Activated naive CD4-positive, alpha-beta T cell treated with anti-CD3 and anti-CD28 coated beads for 36 hours (primary cell): Measurements from ENCODE around the gene ACAT1. TPM values are rescaled to one million over a fixed set of nuclear protein-coding genes. Genes with fewer than 3 reads are reported as not detected.
"Not testable (repeated sequence)": the region's sequence is repeated elsewhere in the genome, so short reads cannot be mapped to it uniquely, and the experiment has no call there.

Experiments used
- CTCF ChIA-PET: fragments of 350-600 bp; sonication (Branson Sonifier 250); formaldehyde crosslinking; loops from one replicate; lab custom pipeline; 2021; ENCODE audit warnings: antibody characterized with exemption; lab: Charles Lee
- DNase-seq: peaks from one replicate; pipeline ENCODE4 v3.0.0-alpha.2; 2020
- H3K27ac Mint-ChIP-seq: one replicate; pipeline ENCODE4 v1.8.0; 2021; ENCODE audit warnings: mild to moderate bottlenecking, mixed read lengths
- H3K27me3 Mint-ChIP-seq: one replicate; pipeline ENCODE4 v1.8.0; 2021; ENCODE audit warnings: low read depth, mixed read lengths
- H3K36me3 Mint-ChIP-seq: one replicate; pipeline ENCODE4 v1.8.0; 2021; ENCODE audit warnings: low read depth, mixed read lengths
- H3K4me1 Mint-ChIP-seq: one replicate; pipeline ENCODE4 v1.8.0; 2021; ENCODE audit warnings: low read depth, mixed read lengths
- H3K4me3 Mint-ChIP-seq: one replicate; pipeline ENCODE4 v1.8.0; 2021; ENCODE audit warnings: mild to moderate bottlenecking, moderate library complexity, mixed read lengths
- H3K9me3 Mint-ChIP-seq: one replicate; pipeline ENCODE4 v1.8.0; 2021; ENCODE audit warnings: mixed read lengths
- intact Hi-C: fragments of 100-400 bp; cut with micrococcal nuclease; formaldehyde crosslinking; loops from one replicate; pipeline ENCODE4 v1.15.1; 2023
- total RNA-seq, 2 experiments: library from RNA; stranded (reverse); gene quantifications; one replicate each; pipeline ENCODE4 v1.2.3, GENCODE V29; 2021

Gene ACAT1
- total RNA-seq, 2 experiments from 2014 or later = 54.9 to 55.0 TPM

DNA sequence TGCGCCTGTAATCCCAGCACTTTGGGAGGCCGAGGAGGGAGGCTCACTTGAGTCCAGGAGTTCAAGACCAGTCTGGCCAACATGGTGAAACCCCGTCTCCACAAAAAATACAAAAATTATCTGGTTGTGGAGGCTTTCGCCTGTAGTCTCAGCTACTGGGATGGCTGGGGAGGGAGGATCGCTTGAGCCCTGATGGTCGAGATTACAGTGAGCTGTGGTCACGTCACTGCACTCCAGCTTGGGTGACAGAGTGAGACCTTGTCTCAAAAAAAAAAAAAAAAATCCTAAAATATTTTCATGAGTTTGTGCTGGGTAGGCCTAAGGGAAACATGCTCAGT is 462 bp upstream of the ACAT1 start:
- H3K9me3 Mint-ChIP-seq, H3K27me3 Mint-ChIP-seq, DNase-seq, H3K36me3 Mint-ChIP-seq: not testable (repeated sequence)
- peak overlapping the region; percentile 16 for H3K27ac Mint-ChIP-seq
- intact Hi-C loops = loop anchor here (1.0 to 10.0 kb wide), 12 partner anchors 79 to 734 kb away; partner anchors contain the start of genes C11orf65, CUL5, EXPH5 and NPAT
- CTCF ChIA-PET = interaction anchor here (0.7 to 1.0 kb wide), 3 partner anchors 102 to 526 kb away, joined by 3 read pairs; partner anchors contain the start of gene ATM
- H3K4me1 Mint-ChIP-seq = peaks cover 36% of the 10 kb centered on the region
- peak overlapping the region; percentile 85 for H3K4me3 Mint-ChIP-seq

DNA sequence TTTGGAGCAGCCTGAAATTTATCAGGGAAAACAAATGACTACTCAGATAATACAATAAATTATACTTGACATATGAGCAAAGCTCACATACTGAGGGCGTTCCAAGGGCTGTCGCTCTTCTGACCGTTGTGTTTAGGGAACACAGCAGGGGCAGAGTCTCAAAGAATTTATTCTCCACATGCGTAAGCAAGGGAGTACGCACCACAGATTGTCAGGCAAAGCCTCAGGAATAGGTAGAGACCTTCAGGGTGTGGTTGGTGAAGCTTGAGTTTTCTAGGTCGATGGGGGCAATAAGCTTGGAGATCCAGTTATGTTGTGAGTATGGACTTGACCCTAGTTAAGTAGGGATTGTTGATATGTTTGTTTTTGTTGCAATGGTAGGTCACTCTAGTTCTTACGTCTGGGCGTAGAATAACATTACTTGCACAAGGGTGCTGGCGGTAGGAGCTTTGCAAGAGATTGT is 830 bp downstream of the ACAT1 start:
- intact Hi-C loops = loop anchor here (5.0 to 10.0 kb wide), 4 partner anchors 230 to 733 kb away; no protein-coding TSS in a partner anchor
- peak overlapping the region; percentile 85 for H3K4me3 Mint-ChIP-seq
- CTCF ChIA-PET = interaction anchor here (0.6 to 1.2 kb wide), 3 partner anchors 15 to 537 kb away, joined by 3 to 4 read pairs (median 3); no protein-coding TSS in a partner anchor

DNA sequence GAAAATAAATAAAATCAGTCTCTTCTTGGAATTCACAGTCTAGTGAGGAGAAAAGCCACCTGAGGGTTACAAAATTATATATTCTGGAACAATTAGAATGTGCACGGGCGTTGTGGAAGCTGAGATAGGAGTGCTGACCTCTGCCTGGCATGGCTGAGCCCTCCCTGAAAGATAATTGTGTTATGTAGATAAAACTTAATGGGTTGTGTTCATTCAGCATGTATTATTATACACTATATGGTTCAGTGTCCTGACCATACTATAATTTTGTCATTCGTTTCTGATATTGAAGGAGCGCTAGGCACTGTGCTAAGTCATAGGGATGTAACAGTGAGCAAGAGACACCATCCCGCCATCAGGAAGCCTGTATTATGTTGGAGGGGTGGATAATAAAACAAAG is 3.7 kb downstream of the ACAT1 start:
- Mint-ChIP-seq H3K27ac (no peak overlapping the region), H3K27me3 (no peaks in the 10 kb centered on the region), H3K4me3 (no peak overlapping the region), H3K9me3 (no peaks in the 10 kb centered on the region), H3K4me1 (peaks cover 37% of the 10 kb centered on the region), H3K36me3 (peaks cover 11% of the 10 kb centered on the region)
- intact Hi-C loops = loop anchor here (10.0 kb wide), 1 partner anchor 730 kb away; no protein-coding TSS in a partner anchor
- DNase-seq = no peak
- CTCF ChIA-PET = no interaction called here

More for the DNA sequence above, 830 bp downstream of the ACAT1 start:
- Mint-ChIP-seq H3K36me3 (peaks cover 8% of the 10 kb centered on the region), H3K9me3 (no peaks in the 10 kb centered on the region), H3K27ac (no peak overlapping the region), H3K27me3 (no peaks in the 10 kb centered on the region), H3K4me1 (peaks cover 40% of the 10 kb centered on the region)
- DNase-seq = no peak

DNA sequence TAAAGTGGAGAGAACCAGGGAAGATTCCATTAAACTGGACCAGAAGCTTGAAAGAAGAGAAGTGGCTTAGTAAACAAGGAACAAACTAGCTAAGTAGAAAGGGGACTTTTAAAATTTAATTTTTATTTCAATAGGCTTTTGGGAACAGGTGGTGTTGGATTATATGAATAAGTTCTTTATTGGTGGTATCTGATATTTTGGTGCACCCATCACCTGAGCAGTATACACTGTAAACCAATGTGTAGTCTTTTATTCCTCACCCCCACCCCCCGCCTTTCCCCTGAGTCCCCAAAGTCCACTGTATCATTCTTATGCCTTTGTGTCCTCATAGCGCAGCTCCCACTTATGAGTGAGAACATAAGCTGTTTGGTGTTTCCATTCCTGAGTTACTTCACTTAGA is 7.4 kb downstream of the ACAT1 start:
- intact Hi-C loops = loop anchor here (10.0 kb wide), 1 partner anchor 726 kb away; no protein-coding TSS in a partner anchor
- Mint-ChIP-seq H3K4me3 (no peak overlapping the region), H3K36me3 (peaks cover 15% of the 10 kb centered on the region), H3K27ac (no peak overlapping the region), H3K4me1 (peaks cover 20% of the 10 kb centered on the region), H3K27me3 (no peaks in the 10 kb centered on the region), H3K9me3 (no peaks in the 10 kb centered on the region)
- CTCF ChIA-PET = interaction anchor here (0.7 kb wide), 1 partner anchor 16 kb away, joined by 3 read pairs; no protein-coding TSS in a partner anchor
- no peak for DNase-seq

DNA sequence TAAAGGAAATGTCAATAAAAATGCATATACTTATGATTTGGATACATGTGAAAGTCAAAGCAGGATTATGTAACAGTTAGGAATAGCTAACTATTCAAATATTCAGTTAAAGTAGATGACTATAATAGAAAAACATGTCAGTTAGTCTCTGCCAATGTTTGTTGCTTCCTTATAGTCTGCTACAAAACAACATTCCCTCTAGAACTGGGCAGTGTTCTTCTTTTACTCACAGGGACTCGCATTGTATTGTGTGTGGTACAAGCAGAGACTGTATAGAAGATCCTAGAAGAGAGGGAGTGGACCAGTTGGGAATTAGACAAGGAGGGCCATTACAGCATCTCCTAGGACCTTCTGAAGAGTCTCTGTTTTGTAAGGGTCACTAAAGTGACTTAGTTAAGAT is 10.6 kb downstream of the ACAT1 start:
- H3K36me3 Mint-ChIP-seq = peaks cover 11% of the 10 kb centered on the region
- H3K4me1 Mint-ChIP-seq = peaks cover 17% of the 10 kb centered on the region
- H3K27me3 Mint-ChIP-seq = no peaks in the 10 kb centered on the region
- no peaks in the 10 kb centered on the region for H3K9me3 Mint-ChIP-seq
- CTCF ChIA-PET = interaction anchor here (1.6 kb wide), 1 partner anchor 533 kb away, joined by 3 read pairs; the partner anchor contains the start of gene DDX10
- no peak for DNase-seq
- H3K27ac Mint-ChIP-seq = no peak overlapping the region
- intact Hi-C loops = loop anchor here (10.0 kb wide), 1 partner anchor 567 kb away; the partner anchor contains the start of gene ALKBH8
- no peak overlapping the region for H3K4me3 Mint-ChIP-seq

DNA sequence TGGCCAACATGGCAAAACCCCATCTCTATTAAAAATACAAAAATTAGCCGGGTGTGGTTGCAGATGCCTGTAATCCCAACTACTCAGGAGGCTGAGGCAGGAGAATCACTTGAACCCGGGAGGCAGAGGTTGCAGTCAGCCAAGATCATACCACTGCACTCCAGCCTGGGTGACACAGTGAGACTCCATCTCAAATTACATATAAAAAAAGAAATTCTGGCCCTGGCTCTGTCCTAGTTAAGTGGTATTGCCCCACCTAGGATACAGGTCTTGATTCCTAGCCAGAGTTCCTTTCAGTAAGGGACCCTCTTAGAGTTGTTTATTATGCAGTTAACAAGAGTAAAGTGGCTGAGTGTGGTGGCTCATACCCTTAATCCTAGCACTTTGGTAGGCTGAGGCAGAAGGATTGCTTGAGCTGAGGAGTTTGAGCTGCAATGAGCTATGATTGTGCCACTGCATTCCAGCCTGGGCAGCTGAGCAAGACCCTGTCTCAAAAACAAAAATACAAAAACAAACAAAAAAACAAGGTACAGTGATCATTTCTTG is 11.7 kb downstream of the ACAT1 start:
- H3K27ac Mint-ChIP-seq, DNase-seq, H3K9me3 Mint-ChIP-seq, H3K27me3 Mint-ChIP-seq, H3K4me3 Mint-ChIP-seq: not testable (repeated sequence)
- CTCF ChIA-PET = interaction anchor here (1.6 kb wide), 1 partner anchor 532 kb away, joined by 3 read pairs; the partner anchor contains the start of gene DDX10
- intact Hi-C loops = loop anchor here (10.0 kb wide), 1 partner anchor 568 kb away; the partner anchor contains the start of gene ALKBH8
- peaks cover 22% of the 10 kb centered on the region for H3K4me1 Mint-ChIP-seq
- peaks cover 15% of the 10 kb centered on the region for H3K36me3 Mint-ChIP-seq

DNA sequence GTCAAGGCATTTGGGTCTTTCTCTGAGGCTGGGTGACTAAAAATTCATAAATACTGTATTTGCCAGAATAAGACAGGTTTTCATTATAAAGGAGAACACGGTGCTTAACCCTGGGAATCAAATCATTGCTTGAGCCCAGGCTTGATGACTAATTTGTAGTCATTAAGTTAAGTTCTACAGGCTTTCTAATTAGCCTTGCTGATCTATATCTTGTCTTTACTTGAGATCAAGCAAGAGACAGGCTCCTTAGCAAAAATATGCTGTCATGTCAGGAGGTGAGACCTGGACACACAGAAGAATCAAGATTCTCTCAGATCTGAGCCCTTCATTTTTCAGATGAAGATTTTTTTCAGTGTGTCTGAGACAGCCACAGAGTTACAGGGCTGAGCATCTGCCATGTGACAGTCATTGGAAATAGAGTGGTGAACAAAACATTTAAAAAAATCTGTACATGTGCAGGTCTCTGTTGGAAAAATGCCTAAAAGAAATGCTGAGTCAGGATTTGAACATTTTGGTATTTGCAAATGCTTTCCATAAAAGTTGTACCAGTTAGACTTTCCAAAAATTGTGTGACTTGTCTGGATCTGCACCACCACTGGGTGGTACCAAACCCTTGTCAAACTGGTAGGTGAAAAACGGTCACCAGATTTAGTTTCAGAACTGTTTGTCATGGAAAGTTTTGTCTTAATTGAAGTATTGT is 14.6 kb downstream of the ACAT1 start:
- CTCF ChIA-PET = no interaction called here
- peak; percentile 68 for DNase-seq
- H3K4me3 Mint-ChIP-seq = no peak overlapping the region
- peak overlapping the region; percentile 74 for H3K27ac Mint-ChIP-seq
- H3K36me3 Mint-ChIP-seq = peaks cover 25% of the 10 kb centered on the region
- no peaks in the 10 kb centered on the region for H3K27me3 Mint-ChIP-seq
- H3K9me3 Mint-ChIP-seq = no peaks in the 10 kb centered on the region
- H3K4me1 Mint-ChIP-seq = peaks cover 25% of the 10 kb centered on the region
- intact Hi-C loops = loop anchor here (1.0 to 10.0 kb wide), 12 partner anchors 66 to 736 kb away; partner anchors contain the start of genes ALKBH8, C11orf65 and EXPH5

DNA sequence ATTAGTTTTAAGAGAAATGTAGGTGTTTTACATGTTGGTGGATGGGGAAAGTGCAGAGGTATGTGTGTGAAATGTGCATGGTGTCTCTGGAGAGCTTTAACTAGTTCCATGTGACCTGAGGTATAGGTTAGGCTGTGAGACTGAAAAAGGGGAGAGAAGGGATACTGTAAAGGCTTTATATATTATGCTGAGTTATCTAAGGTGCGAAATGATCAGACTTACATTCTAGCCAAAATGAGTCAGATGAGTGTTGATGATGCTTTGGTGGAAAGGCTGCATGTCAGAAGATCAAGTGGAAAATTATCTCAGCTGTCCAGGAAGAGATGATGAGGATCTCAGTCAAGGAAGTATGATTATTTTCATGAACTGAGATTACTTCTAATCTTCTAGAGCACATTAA is 15.8 kb downstream of the ACAT1 start:
- Mint-ChIP-seq H3K36me3 (peaks cover 27% of the 10 kb centered on the region), H3K4me3 (no peak overlapping the region), H3K4me1 (peaks cover 25% of the 10 kb centered on the region), H3K27ac (peak overlapping the region; percentile 70), H3K27me3 (no peaks in the 10 kb centered on the region), H3K9me3 (no peaks in the 10 kb centered on the region)
- CTCF ChIA-PET = interaction anchor here (0.7 to 1.5 kb wide), 6 partner anchors 10 to 84 kb away, joined by 3 to 7 read pairs (median 3); no protein-coding TSS in a partner anchor
- intact Hi-C loops = loop anchor here (1.0 to 10.0 kb wide), 8 partner anchors 33 to 735 kb away; partner anchors contain the start of gene ALKBH8
- no peak for DNase-seq

DNA sequence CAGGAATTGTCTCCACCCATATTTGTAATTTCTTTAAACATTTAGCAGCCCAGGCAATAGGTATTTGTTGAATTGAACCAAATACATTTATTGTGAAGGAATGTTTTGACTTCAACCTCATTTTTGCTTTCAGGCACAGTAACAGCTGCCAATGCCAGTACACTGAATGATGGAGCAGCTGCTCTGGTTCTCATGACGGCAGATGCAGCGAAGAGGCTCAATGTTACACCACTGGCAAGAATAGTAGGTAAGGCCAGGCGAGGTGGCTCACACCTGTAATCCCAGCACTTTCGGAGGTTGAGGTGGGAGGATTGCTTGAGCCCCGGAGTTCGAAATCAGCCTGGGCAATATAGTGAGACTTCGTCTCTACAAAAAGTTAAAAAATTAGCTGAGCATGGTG is 20.9 kb downstream of the ACAT1 start:
- intact Hi-C loops = no loop called here
- no peaks in the 10 kb centered on the region for H3K27me3 Mint-ChIP-seq
- no peak for DNase-seq
- no peak overlapping the region for H3K4me3 Mint-ChIP-seq
- CTCF ChIA-PET = no interaction called here
- H3K4me1 Mint-ChIP-seq = peaks cover 20% of the 10 kb centered on the region
- peak overlapping the region; percentile 8 for H3K27ac Mint-ChIP-seq
- no peaks in the 10 kb centered on the region for H3K9me3 Mint-ChIP-seq
- H3K36me3 Mint-ChIP-seq = peaks cover 47% of the 10 kb centered on the region

DNA sequence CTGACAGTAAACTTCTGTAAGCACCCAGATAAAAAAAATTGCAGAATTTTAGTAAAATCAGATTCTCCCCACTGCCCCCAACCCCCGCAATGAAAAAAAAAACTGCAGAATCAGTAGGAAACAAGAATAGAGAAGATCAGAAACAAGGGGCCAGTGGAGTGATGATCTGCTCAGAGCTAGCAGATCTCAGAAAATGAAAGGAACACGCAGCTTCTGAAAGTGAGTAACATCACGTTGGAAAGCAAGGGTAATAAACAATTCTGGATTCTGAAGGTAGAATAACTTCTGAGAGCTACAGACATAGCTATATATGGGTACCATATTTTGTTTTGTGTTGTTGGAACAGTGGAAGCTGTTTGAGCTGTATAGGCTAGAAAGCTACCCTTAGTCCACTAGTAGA is 23.2 kb downstream of the ACAT1 start:
- intact Hi-C loops = no loop called here
- no peaks in the 10 kb centered on the region for H3K9me3 Mint-ChIP-seq
- no peaks in the 10 kb centered on the region for H3K27me3 Mint-ChIP-seq
- H3K4me3 Mint-ChIP-seq = no peak overlapping the region
- H3K4me1 Mint-ChIP-seq = peaks cover 15% of the 10 kb centered on the region
- peak overlapping the region; percentile 44 for H3K27ac Mint-ChIP-seq
- H3K36me3 Mint-ChIP-seq = peaks cover 57% of the 10 kb centered on the region
- DNase-seq = peak; percentile 7
- CTCF ChIA-PET = interaction anchor here (0.5 to 0.6 kb wide), 2 partner anchors 16 to 47 kb away, joined by 3 to 4 read pairs; no protein-coding TSS in a partner anchor

DNA sequence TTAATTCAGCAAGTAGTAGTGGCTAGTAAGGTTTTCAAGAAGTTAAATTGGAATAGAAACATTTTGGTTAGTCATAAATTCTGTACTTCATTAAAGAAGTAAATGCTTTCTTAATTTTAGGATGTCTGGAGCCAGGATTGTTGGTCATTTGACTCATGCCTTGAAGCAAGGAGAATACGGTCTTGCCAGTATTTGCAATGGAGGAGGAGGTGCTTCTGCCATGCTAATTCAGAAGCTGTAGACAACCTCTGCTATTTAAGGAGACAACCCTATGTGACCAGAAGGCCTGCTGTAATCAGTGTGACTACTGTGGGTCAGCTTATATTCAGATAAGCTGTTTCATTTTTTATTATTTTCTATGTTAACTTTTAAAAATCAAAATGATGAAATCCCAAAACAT is 25.8 kb downstream of the ACAT1 start:
- CTCF ChIA-PET = interaction anchor here (1.4 kb wide), 1 partner anchor 10 kb away, joined by 3 read pairs; no protein-coding TSS in a partner anchor
- H3K4me1 Mint-ChIP-seq = peaks cover 15% of the 10 kb centered on the region
- DNase-seq = no peak
- H3K36me3 Mint-ChIP-seq = peaks cover 56% of the 10 kb centered on the region
- intact Hi-C loops = no loop called here
- no peaks in the 10 kb centered on the region for H3K9me3 Mint-ChIP-seq
- H3K4me3 Mint-ChIP-seq = no peak overlapping the region
- no peak overlapping the region for H3K27ac Mint-ChIP-seq
- H3K27me3 Mint-ChIP-seq = no peaks in the 10 kb centered on the region

DNA sequence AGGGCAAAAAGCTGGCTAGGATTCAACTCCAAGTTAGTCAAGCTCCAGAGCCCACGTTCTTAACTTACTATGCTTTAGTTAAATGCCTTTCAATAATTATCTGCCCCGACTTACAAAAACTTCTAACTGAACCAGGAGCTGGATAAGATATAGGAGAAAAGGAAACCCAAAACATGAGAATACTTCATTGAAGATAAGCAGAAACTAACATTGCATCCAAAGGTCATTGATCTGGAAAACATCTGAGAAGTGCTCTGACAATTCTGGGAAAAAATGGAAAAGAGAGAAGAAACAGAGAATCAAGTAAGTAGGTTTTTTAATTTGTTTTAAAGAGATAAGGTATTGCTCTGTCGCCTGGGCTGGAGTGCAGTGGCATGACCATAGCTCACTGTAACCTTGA is 27.2 kb downstream of the ACAT1 start:
- Mint-ChIP-seq H3K36me3 (peaks cover 54% of the 10 kb centered on the region), H3K9me3 (no peaks in the 10 kb centered on the region), H3K4me3 (no peak overlapping the region), H3K4me1 (peaks cover 15% of the 10 kb centered on the region), H3K27me3 (no peaks in the 10 kb centered on the region), H3K27ac (peak overlapping the region; percentile 32)
- CTCF ChIA-PET = interaction anchor here (0.6 to 1.2 kb wide), 3 partner anchors 18 to 73 kb away, joined by 3 to 5 read pairs (median 3); no protein-coding TSS in a partner anchor
- DNase-seq = no peak
- intact Hi-C loops = no loop called here
